ENCODE data around the gene TMEM164. TPM values are rescaled to one million over a fixed set of nuclear protein-coding genes. Genes with fewer than 3 reads are reported as not detected.

TMEM164 gene
- total RNA-seq, 3 donors from 2014 or later (not counting 1 experiment from before 2014, with no cell fraction given): 18.9 to 80.6 (median 30.6) TPM

GRCh38 chrX:110056419-110056818 is 53.5 kb downstream of the TMEM164 start:
- H3K4me1 ChIP-seq (ENCODE audit: control insufficient read depth, insufficient read depth, low read length): no peaks in the 10 kb centered on the region
- no peak for DNase-seq
- intact Hi-C loops (cut with micrococcal nuclease): no loop called here
- H3K4me1 Mint-ChIP-seq: peaks cover 0 to 15% of the 10 kb centered on the region in 2 donors
- TF ChIP-seq CTCF (IDR thresholded peaks at IDR 0.05): no peak
- H3K9me3 Mint-ChIP-seq: no peaks in the 10 kb centered on the region
- peaks cover 2% of the 10 kb centered on the region for H3K36me3 ChIP-seq (ENCODE audit: control insufficient read depth, insufficient read depth, low read length)
- H3K27me3 Mint-ChIP-seq (ENCODE audit: low read depth in 2 of 2): peaks cover 0 to 6% of the 10 kb centered on the region in 2 donors
- H3K27me3 ChIP-seq (ENCODE audit: control insufficient read depth, insufficient read depth, low read length): no peaks in the 10 kb centered on the region
- no peaks in the 10 kb centered on the region for H3K9me3 ChIP-seq (ENCODE audit: control insufficient read depth, insufficient read depth, low read length)
- peaks cover 6% of the 10 kb centered on the region for H3K36me3 Mint-ChIP-seq
- no CpG with 5 or more reads among the region's 1 CpG for WGBS (ENCODE audit: insufficient coverage)
- no peak overlapping the region for H3K4me3 Mint-ChIP-seq
- H3K27ac ChIP-seq (ENCODE audit: low read length): no peak overlapping the region
- H3K27ac Mint-ChIP-seq: no peak overlapping the region
- H3K4me3 ChIP-seq (ENCODE audit: low read length): no peak overlapping the region
- ATAC-seq: no peak

- no peaks in the 10 kb centered on the region for H3K27me3 ChIP-seq (ENCODE audit: control insufficient read depth, insufficient read depth, low read length)
- H3K36me3 ChIP-seq (ENCODE audit: control insufficient read depth, insufficient read depth, low read length): peaks cover 2% of the 10 kb centered on the region
- peaks cover 0 to 30% of the 10 kb centered on the region in 2 donors for H3K4me1 Mint-ChIP-seq
- H3K4me1 ChIP-seq (ENCODE audit: control insufficient read depth, insufficient read depth, low read length): no peaks in the 10 kb centered on the region
- no peak for TF ChIP-seq CTCF (IDR thresholded peaks at IDR 0.05)
- intact Hi-C loops (cut with micrococcal nuclease): no loop called here
- no peak overlapping the region for H3K4me3 ChIP-seq (ENCODE audit: low read length)
- peaks cover under 1% of the 10 kb centered on the region for H3K36me3 Mint-ChIP-seq
- no peaks in the 10 kb centered on the region for H3K27me3 Mint-ChIP-seq (ENCODE audit: low read depth in 2 of 2)
- no peaks in the 10 kb centered on the region for H3K9me3 Mint-ChIP-seq
- H3K27ac Mint-ChIP-seq: no peak overlapping the region
- no peaks in the 10 kb centered on the region for H3K9me3 ChIP-seq (ENCODE audit: control insufficient read depth, insufficient read depth, low read length)
- DNase-seq (no peak), ATAC-seq (no peak)
- no peak overlapping the region for H3K27ac ChIP-seq (ENCODE audit: low read length)
- 100% methylated on average over 3 of the region's 3 CpGs for WGBS (ENCODE audit: insufficient coverage)
- no peak overlapping the region for H3K4me3 Mint-ChIP-seq
These were observed 56.5 kb downstream of the TMEM164 start for GRCh38 chrX:110059410-110059809.

- Mint-ChIP-seq H3K4me1 (peaks cover 0 to 30% of the 10 kb centered on the region in 2 donors), H3K27me3 (ENCODE audit: low read depth in 2 of 2) (no peaks in the 10 kb centered on the region), H3K9me3 (no peaks in the 10 kb centered on the region), H3K27ac (no peak overlapping the region), H3K4me3 (no peak overlapping the region), H3K36me3 (no peaks in the 10 kb centered on the region)
- Histone ChIP-seq H3K27ac (ENCODE audit: low read length) (no peak overlapping the region), H3K4me3 (ENCODE audit: low read length) (no peak overlapping the region), H3K36me3 (ENCODE audit: control insufficient read depth, insufficient read depth, low read length) (no peaks in the 10 kb centered on the region), H3K4me1 (ENCODE audit: control insufficient read depth, insufficient read depth, low read length) (no peaks in the 10 kb centered on the region), H3K27me3 (ENCODE audit: control insufficient read depth, insufficient read depth, low read length) (no peaks in the 10 kb centered on the region), H3K9me3 (ENCODE audit: control insufficient read depth, insufficient read depth, low read length) (no peaks in the 10 kb centered on the region)
- intact Hi-C loops (cut with micrococcal nuclease): no loop called here
- DNase-seq (no peak), ATAC-seq (no peak)
- TF ChIP-seq CTCF (IDR thresholded peaks at IDR 0.05): no peak
These were observed 57.4 kb downstream of the TMEM164 start for GRCh38 chrX:110060317-110060716.

GRCh38 chrX:110060846-110061537 is 58.1 kb downstream of the TMEM164 start:
- TF ChIP-seq CTCF (IDR thresholded peaks at IDR 0.05): no peak

More at GRCh38 chrX:110060846-110061537, 58.1 kb downstream of the TMEM164 start:
- Histone ChIP-seq H3K27ac (ENCODE audit: low read length) (no peak overlapping the region), H3K36me3 (ENCODE audit: control insufficient read depth, insufficient read depth, low read length) (no peaks in the 10 kb centered on the region), H3K4me1 (ENCODE audit: control insufficient read depth, insufficient read depth, low read length) (no peaks in the 10 kb centered on the region), H3K27me3 (ENCODE audit: control insufficient read depth, insufficient read depth, low read length) (no peaks in the 10 kb centered on the region), H3K4me3 (ENCODE audit: low read length) (no peak overlapping the region), H3K9me3 (ENCODE audit: control insufficient read depth, insufficient read depth, low read length) (no peaks in the 10 kb centered on the region)
- Mint-ChIP-seq H3K27ac (no peak overlapping the region), H3K4me3 (no peak overlapping the region), H3K27me3 (ENCODE audit: low read depth in 2 of 2) (no peaks in the 10 kb centered on the region), H3K36me3 (no peaks in the 10 kb centered on the region), H3K4me1 (peaks cover 0 to 25% of the 10 kb centered on the region in 2 donors), H3K9me3 (no peaks in the 10 kb centered on the region)
- ATAC-seq (no peak), DNase-seq (no peak)
- WGBS (ENCODE audit: insufficient coverage): no CpG with 5 or more reads among the region's 1 CpG
- intact Hi-C loops (cut with micrococcal nuclease): no loop called here
